ENCODE results near the gene MAP4.

DNA sequence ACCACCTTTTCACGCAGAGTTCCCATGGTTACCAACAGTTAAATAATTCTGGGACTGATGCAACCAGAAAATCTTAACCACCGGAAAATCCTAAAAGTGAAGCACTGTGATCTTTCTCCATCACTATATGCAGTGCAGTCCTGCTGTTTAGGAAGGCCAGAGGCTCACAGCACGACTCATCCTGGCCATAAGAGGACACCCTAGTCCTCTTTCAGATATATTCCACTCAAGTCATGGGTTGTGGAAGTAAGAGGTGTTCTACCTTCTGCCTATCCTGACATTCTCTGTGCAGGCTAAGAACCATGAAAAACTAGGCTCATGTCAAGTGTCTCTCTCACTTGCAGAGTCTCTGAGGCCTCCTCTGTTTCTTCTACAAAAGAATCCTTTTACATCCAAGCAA is 146.1 kb downstream of the MAP4 start:
- TF ChIP-seq CTCF (IDR thresholded peaks at IDR 0.05) (no peak), POLR2A (IDR thresholded peaks at IDR 0.05) (no peak)

Measured in body of pancreas (tissue), 4 donors.